Measurements from ENCODE around the gene SUPT6H.
A peak's percentile ranks its signal among the peaks of the same experiment; 100 is the strongest.
"Not testable (repeated sequence)": the region's sequence is repeated elsewhere in the genome, so short reads cannot be mapped to it uniquely, and the experiment has no call there.

SUPT6H gene

GRCh38 chr17:28714281-28714680, 52.3 kb downstream of the SUPT6H start:
- no peak for DNase-seq (ENCODE audit: low read depth, low spot score)
- no peak overlapping the region for H3K4me3 ChIP-seq (ENCODE audit: low read length)

GRCh38 chr17:28715217-28715616, 53.2 kb downstream of the SUPT6H start:
- no peak overlapping the region for H3K4me3 ChIP-seq (ENCODE audit: low read length)
- DNase-seq (ENCODE audit: low read depth, low spot score), result no peak

GRCh38 chr17:28716740-28717577, 55.0 kb downstream of the SUPT6H start:
- DNase-seq (ENCODE audit: low read depth, low spot score), result no peak
- H3K4me3 ChIP-seq (ENCODE audit: low read length), result no peak overlapping the region

- H3K4me3 ChIP-seq (ENCODE audit: low read length), result no peak within 1 kb of the TSS
- DNase-seq (ENCODE audit: low read depth, low spot score), result no peak
Observed at GRCh38 chr17:28717578-28718332, 55.8 kb downstream of the SUPT6H start, which contains the start of gene RAB34. Gene RAB34 (minus strand): TSS chr17:28717868. CDS start chr17:28717266, 602 bp downstream.

GRCh38 chr17:28718333-28719020, 56.5 kb downstream of the SUPT6H start:
- H3K4me3 ChIP-seq (ENCODE audit: low read length), result peak overlapping the region; percentile 99
- no peak for DNase-seq (ENCODE audit: low read depth, low spot score)

- DNase-seq (ENCODE audit: low read depth, low spot score), result no peak
- H3K4me3 ChIP-seq (ENCODE audit: low read length), result peak overlapping the region; percentile 99
Observed at GRCh38 chr17:28719021-28719433, 57.0 kb downstream of the SUPT6H start.

GRCh38 chr17:28720247-28720996, 58.4 kb downstream of the SUPT6H start:
- DNase-seq (ENCODE audit: low read depth, low spot score), result no peak
- H3K4me3 ChIP-seq (ENCODE audit: low read length), result peak overlapping the region; percentile 99

GRCh38 chr17:28720997-28721329, 59.0 kb downstream of the SUPT6H start:
- H3K4me3 ChIP-seq (ENCODE audit: low read length), result peak overlapping the region; percentile 99
- DNase-seq (ENCODE audit: low read depth, low spot score), result not testable (repeated sequence)

- no peak overlapping the region for H3K4me3 ChIP-seq (ENCODE audit: low read length)
- no peak for DNase-seq (ENCODE audit: low read depth, low spot score)
Observed at GRCh38 chr17:28722417-28723158, 60.6 kb downstream of the SUPT6H start.

- H3K4me3 ChIP-seq (ENCODE audit: low read length), result no peak overlapping the region
- DNase-seq (ENCODE audit: low read depth, low spot score), result no peak
Observed at GRCh38 chr17:28723159-28723835, 61.3 kb downstream of the SUPT6H start.

- H3K4me3 ChIP-seq (ENCODE audit: low read length); DNase-seq (ENCODE audit: low read depth, low spot score): not testable (repeated sequence)
Observed at GRCh38 chr17:28723836-28724499, 62.0 kb downstream of the SUPT6H start.

- H3K4me3 ChIP-seq (ENCODE audit: low read length), result no peak overlapping the region
- DNase-seq (ENCODE audit: low read depth, low spot score), result no peak
Observed at GRCh38 chr17:28724500-28725165, 62.6 kb downstream of the SUPT6H start.

GRCh38 chr17:28725166-28725659, 63.2 kb downstream of the SUPT6H start:
- H3K4me3 ChIP-seq (ENCODE audit: low read length), result no peak overlapping the region
- DNase-seq (ENCODE audit: low read depth, low spot score), result no peak

GRCh38 chr17:28725660-28726225, 63.7 kb downstream of the SUPT6H start:
- H3K4me3 ChIP-seq (ENCODE audit: low read length), result no peak overlapping the region
- DNase-seq (ENCODE audit: low read depth, low spot score), result no peak

GRCh38 chr17:28726226-28726626, 64.2 kb downstream of the SUPT6H start, which contains the start of gene TLCD1:
Gene TLCD1 (minus strand): TSS chr17:28726233. CDS start chr17:28726097, 136 bp downstream.
- H3K4me3 ChIP-seq (ENCODE audit: low read length), result peak within 1 kb of the TSS; percentile 88
- no peak for DNase-seq (ENCODE audit: low read depth, low spot score)
